Stimulated activated CD8-positive, alpha-beta memory T cell treated with anti-CD3 and anti-CD28 coated beads, Interleukin-12 subunit alpha, Interleukin-12 subunit beta, amount 100 ng/mL, for 1 hour (primary cell): ENCODE data around the gene ZNF710.

Source experiments
- DNase-seq: peaks from one replicate; pipeline ENCODE4 v3.0.0-alpha.2; 2020; ENCODE audit warnings: low read depth

The ZNF710 gene

GRCh38 chr15:90080818-90081393, 79.8 kb downstream of the ZNF710 start:
- no peak for DNase-seq

DNA sequence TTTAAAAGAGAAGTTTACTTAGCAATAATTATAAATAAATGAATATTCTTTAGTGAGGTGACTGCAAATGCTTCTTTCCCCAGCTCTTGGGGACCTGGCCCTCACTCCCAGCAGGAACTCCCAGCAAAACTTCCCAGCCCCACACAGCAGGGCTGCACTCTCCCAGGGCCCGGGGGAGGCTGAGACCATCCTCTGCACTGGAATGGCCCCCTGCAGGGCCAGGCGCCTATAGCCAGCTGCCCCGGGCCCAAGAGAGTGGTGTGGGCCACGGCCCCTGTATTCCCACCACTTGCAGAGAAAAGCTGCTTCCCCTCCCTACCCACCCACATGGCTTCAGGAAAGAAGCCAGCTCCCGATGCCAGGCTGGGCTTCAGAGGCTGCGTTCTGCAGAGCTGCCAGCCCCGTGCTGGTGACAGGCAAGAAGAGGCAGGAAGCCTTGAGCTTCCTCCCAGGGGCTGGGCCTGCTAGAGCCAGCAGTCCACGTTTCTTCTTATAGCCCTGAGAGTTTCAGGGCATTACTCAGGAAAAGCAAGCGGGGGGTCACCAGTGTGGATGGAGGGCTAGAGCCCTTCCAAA, 81.1 kb downstream of the ZNF710 start:
- DNase-seq: no peak

DNA sequence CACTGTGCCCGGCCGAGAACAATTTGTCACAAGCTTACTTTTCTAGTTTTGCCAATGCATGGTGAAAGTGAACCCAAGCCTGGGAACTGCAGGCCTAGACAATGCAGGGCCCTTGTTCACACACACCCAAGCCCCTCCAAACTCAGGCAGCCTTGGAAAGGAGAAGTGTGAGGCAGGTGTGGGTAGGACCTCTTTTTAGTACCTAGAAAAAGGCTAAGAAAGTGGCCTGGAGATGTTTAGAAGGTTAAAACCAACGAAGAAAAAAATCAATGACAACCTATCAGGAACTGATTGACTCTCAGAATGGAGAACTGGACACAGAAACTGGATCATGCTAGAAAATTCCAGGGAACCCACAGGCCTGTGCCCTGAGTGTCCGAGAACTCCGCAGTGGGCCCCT, 82.3 kb downstream of the ZNF710 start:
- no peak for DNase-seq

GRCh38 chr15:90083954-90084607, 83.0 kb downstream of the ZNF710 start:
- DNase-seq: no peak

GRCh38 chr15:90084876-90085423, 83.8 kb downstream of the ZNF710 start:
- DNase-seq: no peak

GRCh38 chr15:90085565-90085964, 84.4 kb downstream of the ZNF710 start:
- DNase-seq: no peak

GRCh38 chr15:90086868-90087268, 85.7 kb downstream of the ZNF710 start:
- no peak for DNase-seq

DNA sequence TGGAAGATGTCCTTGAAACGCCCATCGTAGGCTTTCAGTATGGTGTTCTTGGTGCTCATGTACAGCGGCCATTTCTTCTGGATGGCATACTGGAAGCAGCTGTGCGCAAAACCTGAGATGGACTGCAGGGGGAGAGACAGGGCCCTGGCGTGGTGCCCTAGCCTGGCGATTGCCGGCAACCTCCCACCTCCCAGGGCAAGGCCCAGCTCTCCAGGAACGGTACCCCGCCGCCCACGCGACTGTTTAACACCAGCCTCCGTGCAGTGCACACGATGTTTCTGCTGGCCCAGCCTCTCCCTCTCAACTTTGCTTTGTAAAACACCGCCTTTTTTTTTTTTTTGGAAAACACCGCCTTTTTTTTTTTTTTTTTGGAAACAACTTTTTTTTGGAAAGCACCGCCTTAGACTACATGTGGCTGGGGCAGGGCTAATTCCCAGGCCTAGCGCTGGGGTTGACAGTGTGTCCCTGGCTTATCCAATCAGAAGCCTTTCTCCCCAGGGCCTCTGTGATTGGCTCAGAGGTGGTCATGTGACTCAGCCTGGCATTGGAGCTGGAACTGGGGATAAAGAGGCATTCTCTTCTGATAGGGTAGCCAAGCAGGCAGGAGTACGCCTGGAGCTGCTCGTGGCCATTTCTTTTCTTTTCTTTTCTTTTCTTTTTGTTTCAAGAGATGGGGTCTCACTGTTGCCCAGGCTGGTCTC, 86.5 kb downstream of the ZNF710 start:
- DNase-seq: no peak

- DNase-seq: no peak
Observed at GRCh38 chr15:90090226-90090848, 89.2 kb downstream of the ZNF710 start.

DNA sequence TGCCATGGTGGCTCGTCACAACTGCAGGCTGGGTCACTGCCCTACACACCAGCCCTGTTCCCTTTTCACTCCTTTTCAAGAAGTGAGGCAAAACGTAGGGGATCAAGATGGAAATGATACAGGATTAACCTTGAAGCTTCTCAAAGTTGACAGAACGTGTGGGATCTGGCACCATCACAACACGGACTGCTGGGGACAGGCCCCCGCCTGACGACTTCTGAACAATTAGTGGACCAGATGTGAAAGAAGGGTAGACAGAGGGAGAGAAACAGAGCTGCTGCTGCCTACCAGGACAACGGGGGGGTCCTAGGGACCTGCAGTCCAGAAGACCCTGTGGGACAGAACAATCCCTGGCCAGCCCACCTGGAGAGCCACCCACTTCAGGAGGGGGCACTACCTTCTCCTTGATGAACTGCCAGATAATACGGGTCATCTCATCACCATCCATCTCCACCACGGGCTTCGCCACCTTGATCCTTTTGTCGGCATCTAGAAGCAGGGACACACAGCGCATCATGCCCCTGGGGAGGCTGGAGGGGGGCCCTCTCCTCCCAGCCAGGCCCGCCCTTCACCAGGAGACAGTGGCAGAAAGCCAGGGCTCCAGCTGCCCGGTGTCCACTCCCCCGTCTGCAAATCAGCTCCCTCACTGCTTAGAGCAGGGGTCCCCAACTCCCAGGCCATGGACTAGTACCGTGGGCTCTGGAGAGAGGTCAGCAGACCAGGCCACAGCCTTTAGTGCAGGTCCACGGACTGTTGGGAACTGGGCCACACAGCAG, 90.2 kb downstream of the ZNF710 start:
- DNase-seq: no peak

GRCh38 chr15:90095521-90095959, 94.4 kb downstream of the ZNF710 start:
- no peak for DNase-seq

GRCh38 chr15:90097475-90097874, 96.4 kb downstream of the ZNF710 start:
- no peak for DNase-seq

DNA sequence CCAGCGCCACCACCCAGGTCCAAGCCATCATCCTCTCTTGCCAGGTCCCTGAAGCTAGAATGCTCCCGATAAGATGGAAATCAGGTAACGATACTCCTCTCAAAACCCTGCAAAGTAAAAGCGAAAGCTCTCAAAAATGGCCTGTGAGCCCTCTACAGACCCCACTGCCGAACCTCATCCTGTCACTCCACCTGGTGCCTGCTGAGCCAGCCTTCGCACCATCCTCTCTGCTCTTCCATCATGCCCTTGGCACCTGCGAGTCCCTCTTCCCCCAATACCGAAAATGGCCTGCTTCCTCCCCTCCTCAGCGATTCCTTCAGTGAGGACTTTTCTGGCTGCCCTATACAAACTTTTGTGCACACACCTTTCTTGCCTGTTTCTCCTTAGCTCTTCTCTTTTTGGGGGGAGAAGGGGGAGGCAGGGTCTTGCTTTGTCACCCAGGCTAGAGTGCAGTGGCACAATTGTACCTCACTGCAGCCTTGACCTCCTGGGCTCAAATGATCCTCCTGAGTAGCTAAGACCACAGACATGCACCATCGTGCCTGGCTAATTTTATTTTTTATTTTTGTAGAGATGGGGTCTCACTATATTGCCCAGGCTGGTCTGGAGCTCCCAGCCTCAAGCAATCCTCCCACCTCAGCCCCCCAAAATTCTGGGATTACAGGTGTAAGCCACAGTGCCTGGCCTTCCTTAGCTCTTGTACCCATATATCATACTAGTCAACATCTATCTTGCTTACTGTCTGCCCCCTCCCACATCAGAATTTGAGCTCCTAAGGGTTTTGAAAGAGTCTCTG, 98.1 kb downstream of the ZNF710 start:
- DNase-seq: no peak

DNA sequence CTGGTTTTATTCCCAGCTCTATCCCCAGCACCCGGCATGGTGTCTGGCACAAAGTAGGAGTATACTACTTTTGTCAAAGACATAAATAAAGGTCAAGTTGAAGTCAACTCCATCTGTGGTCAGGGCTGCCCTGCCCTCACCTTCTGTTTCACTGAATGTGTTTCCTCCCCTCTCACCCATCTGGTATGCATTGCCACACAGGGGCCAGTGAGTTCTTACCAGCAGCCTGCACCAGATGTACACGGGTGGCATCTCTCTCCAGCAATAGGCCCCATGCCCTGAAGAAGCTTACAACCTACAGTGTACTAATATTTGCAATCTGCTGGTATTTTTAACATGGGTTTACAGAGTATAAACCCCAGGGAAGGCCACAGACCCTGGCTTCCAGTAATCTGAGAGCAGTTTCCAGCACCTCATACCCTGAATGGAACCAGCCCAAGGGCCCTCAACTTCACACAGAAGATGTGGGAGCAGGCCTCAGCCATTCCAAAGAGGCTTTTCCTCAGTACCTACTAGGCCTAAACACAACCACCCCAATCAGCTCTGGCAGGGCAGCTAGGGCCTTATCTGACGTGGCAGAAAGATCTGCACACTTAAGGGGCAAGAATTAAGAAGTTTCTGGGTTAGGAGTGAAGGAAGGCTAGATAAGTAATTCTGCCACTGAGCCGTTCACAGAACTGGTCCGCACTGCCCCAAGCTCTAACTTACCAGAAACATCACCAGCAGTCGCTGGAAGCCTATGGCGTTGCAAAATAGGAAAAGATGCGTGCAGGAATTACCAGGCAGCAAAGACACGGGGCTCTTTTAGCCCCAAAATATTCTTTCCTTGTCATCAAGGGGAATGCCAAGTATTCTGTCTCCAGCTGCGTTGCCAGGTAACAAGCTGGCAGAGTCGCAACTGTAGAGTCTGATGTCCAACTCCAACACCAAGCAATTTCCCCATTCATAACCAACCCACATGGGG, 99.0 kb downstream of the ZNF710 start:
- no peak for DNase-seq

DNA sequence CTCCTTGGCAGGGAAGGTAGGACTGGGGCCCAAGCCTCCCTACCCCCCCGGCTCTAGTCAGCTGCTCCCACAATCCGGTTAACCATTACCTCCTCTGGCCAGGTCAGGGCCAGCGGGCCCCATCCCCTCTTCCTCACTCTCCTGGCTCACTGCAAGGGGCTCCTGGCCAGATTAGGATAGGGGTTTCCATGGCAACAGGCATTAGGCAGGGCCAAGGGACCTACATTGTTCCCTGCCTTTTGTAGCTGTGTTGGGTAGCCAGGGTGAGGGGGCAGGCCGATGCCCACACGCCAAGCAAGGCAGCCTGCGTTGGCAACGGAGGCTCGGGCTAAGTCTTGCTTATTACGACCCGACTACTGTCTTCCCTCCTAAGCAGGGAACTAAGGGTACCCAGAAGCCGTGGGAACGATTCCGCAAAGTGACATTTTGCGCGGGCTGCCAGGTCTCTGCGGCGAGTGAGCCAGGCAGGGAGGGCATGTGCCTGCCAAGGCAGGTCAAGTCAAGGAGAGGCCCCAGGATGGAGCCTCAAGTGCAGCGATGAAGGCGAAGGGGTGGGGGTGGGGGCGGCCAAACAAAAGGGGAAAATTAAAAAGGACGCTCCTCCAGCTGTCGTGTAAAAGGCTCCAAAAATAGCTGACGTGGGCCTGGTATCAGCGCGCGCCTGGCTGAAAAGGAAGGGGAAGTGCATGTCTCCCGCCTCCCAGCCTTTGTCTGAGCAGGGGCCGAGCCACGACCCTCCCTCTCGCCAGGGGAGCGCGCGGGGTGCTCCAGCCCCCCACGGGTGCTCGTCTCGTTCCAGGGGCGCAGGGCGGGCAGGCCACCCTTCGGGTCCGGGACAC, 100.2 kb downstream of the ZNF710 start:
- DNase-seq: no peak

- DNase-seq: no peak
Observed at GRCh38 chr15:90101969-90102890, 101.1 kb downstream of the ZNF710 start, which contains the start of gene IDH2. TSS of gene IDH2 (minus strand) at chr15:90102468. CDS start at chr15:90102390, 78 bp downstream.

DNA sequence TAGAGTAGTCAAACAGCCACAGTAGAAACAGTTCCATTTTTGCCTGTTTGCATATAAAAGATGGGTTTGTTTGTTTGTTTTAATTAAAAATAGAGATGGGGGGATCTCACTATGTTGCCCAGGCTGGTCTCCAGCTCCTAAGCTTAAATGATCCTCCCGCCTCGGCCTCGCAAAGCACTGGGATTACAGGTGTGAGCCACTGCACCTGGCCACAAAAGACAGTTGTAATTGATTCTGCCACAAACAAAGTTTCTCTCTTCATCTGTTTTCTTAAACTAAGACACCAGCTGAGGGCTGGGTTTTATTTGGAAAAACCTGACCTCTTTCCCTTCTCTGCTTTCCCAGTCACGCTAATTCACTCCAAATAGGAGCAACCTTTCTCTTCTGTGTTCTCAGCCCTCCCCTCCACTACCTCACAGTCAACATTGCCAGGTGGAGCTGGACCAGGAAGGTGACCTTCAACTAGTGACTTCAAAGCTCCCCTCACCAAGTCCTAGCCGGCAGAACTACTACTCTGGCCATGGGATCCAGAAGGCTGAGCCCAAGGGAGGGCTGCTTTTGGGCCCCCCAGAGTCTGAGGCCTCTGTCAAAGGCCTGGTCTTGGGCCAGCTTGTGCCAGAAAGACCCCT, 102.7 kb downstream of the ZNF710 start:
- no peak for DNase-seq
